ENCODE measurements around the gene SLC8B1. TPM values are rescaled to one million over a fixed set of nuclear protein-coding genes. Genes with fewer than 3 reads are reported as not detected.

Gene SLC8B1
- polyA plus RNA-seq, 3 donors: 21.6 to 46.0 (median 32.4) TPM

GRCh38 chr12:113373440-113373839 is 38.5 kb upstream of the SLC8B1 start:
- Histone ChIP-seq H3K4me2 (replicated peaks; ENCODE audit: extremely low read depth, low read length, poor library complexity, severe bottlenecking) (no peak overlapping the region), H2AFZ (ENCODE audit: insufficient read depth, low read depth, low read length, poor library complexity, severe bottlenecking) (no peak overlapping the region), H3K79me2 (ENCODE audit: insufficient read depth, low read length) (no peaks in the 10 kb centered on the region), H3K36me3 (replicated peaks in 1 of 2; ENCODE audit: control insufficient read depth in 1 of 2, insufficient read depth in 2 of 2, low read length in 2 of 2) (peaks cover 35 to 57% of the 10 kb centered on the region in 2 donors), H3K27ac (ENCODE audit: low read depth in 1 of 2, low read length in 2 of 2) (no peak overlapping the region), H3K4me3 (replicated peaks in 1 of 3; ENCODE audit: low read depth in 2 of 3, low read length in 3 of 3) (no peak overlapping the region), H3K27me3 (ENCODE audit: control insufficient read depth in 2 of 2, insufficient read depth in 2 of 2, low read length in 2 of 2) (no peaks in the 10 kb centered on the region), H4K20me1 (ENCODE audit: insufficient read depth, low read length) (peaks cover 8% of the 10 kb centered on the region), H3K9ac (ENCODE audit: insufficient read depth, low read length, poor library complexity, severe bottlenecking) (no peak overlapping the region), H3K4me1 (ENCODE audit: control insufficient read depth in 1 of 2, insufficient read depth in 2 of 2, low read length in 2 of 2) (peaks cover 11 to 14% of the 10 kb centered on the region in 2 donors), H3K9me3 (replicated peaks in 1 of 2; ENCODE audit: control insufficient read depth in 1 of 2, insufficient read depth in 1 of 2, low read length in 2 of 2) (no peaks in the 10 kb centered on the region)
- Mint-ChIP-seq H3K4me1 (peaks cover 26% of the 10 kb centered on the region), H3K27ac (no peak overlapping the region), H3K27me3 (ENCODE audit: low read depth in 3 of 3) (no peaks in the 10 kb centered on the region), H3K9me3 (no peaks in the 10 kb centered on the region), H3K36me3 (peaks cover 55 to 68% of the 10 kb centered on the region in 2 donors), H3K4me3 (no peak overlapping the region)
- intact Hi-C loops (cut with micrococcal nuclease): no loop called here
- WGBS (ENCODE audit: insufficient coverage): 100% methylated on average over 3 of the region's 3 CpGs
- no peak for DNase-seq
- TF ChIP-seq, protein P1, sequence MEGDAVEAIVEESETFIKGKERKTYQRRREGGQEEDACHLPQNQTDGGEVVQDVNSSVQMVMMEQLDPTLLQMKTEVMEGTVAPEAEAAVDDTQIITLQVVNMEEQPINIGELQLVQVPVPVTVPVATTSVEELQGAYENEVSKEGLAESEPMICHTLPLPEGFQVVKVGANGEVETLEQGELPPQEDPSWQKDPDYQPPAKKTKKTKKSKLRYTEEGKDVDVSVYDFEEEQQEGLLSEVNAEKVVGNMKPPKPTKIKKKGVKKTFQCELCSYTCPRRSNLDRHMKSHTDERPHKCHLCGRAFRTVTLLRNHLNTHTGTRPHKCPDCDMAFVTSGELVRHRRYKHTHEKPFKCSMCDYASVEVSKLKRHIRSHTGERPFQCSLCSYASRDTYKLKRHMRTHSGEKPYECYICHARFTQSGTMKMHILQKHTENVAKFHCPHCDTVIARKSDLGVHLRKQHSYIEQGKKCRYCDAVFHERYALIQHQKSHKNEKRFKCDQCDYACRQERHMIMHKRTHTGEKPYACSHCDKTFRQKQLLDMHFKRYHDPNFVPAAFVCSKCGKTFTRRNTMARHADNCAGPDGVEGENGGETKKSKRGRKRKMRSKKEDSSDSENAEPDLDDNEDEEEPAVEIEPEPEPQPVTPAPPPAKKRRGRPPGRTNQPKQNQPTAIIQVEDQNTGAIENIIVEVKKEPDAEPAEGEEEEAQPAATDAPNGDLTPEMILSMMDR (IDR thresholded peaks at IDR 0.05): no peak

- peaks cover 54 to 63% of the 10 kb centered on the region in 2 donors for H3K36me3 Mint-ChIP-seq
- Histone ChIP-seq H3K27me3 (ENCODE audit: control insufficient read depth in 2 of 2, insufficient read depth in 2 of 2, low read length in 2 of 2) (no peaks in the 10 kb centered on the region), H3K79me2 (ENCODE audit: insufficient read depth, low read length) (no peaks in the 10 kb centered on the region), H3K27ac (ENCODE audit: low read depth in 1 of 2, low read length in 2 of 2) (no peak overlapping the region), H3K4me1 (ENCODE audit: control insufficient read depth in 1 of 2, insufficient read depth in 2 of 2, low read length in 2 of 2) (peaks cover 11 to 14% of the 10 kb centered on the region in 2 donors), H3K36me3 (replicated peaks in 1 of 2; ENCODE audit: control insufficient read depth in 1 of 2, insufficient read depth in 2 of 2, low read length in 2 of 2) (peaks cover 29 to 49% of the 10 kb centered on the region in 2 donors), H3K4me2 (replicated peaks; ENCODE audit: extremely low read depth, low read length, poor library complexity, severe bottlenecking) (no peak overlapping the region), H2AFZ (ENCODE audit: insufficient read depth, low read depth, low read length, poor library complexity, severe bottlenecking) (no peak overlapping the region), H3K9me3 (replicated peaks in 1 of 2; ENCODE audit: control insufficient read depth in 1 of 2, insufficient read depth in 1 of 2, low read length in 2 of 2) (no peaks in the 10 kb centered on the region), H4K20me1 (ENCODE audit: insufficient read depth, low read length) (peaks cover 8% of the 10 kb centered on the region), H3K9ac (ENCODE audit: insufficient read depth, low read length, poor library complexity, severe bottlenecking) (no peak overlapping the region), H3K4me3 (replicated peaks in 1 of 3; ENCODE audit: low read depth in 2 of 3, low read length in 3 of 3) (no peak overlapping the region)
- H3K27me3 Mint-ChIP-seq (ENCODE audit: low read depth in 3 of 3): no peaks in the 10 kb centered on the region
- intact Hi-C loops (cut with micrococcal nuclease): no loop called here
- peaks cover 0 to 1% (median 0%) of the 10 kb centered on the region in 7 donors for H3K9me3 Mint-ChIP-seq
- H3K27ac Mint-ChIP-seq: no peak overlapping the region
- no peak overlapping the region for H3K4me3 Mint-ChIP-seq
- TF ChIP-seq, protein P1 (IDR thresholded peaks at IDR 0.05): no peak
- DNase-seq: no peak
- WGBS (ENCODE audit: insufficient coverage): 96% methylated on average over 5 of the region's 9 CpGs
- peaks cover 30% of the 10 kb centered on the region for H3K4me1 Mint-ChIP-seq
Observed at GRCh38 chr12:113372371-113372770, 37.5 kb upstream of the SLC8B1 start.
